ENCODE measurements around the gene DPH6.

Gene DPH6

GRCh38 chr15:35325374-35325941, 220.5 kb downstream of the DPH6 start:
- DNase-seq = no peak

- no peak for DNase-seq
These were observed 222.8 kb downstream of the DPH6 start for GRCh38 chr15:35323141-35323540.

- no peak for DNase-seq
These were observed 224.0 kb downstream of the DPH6 start for GRCh38 chr15:35321926-35322325.

GRCh38 chr15:35320911-35321310, 225.1 kb downstream of the DPH6 start:
- no peak for DNase-seq

All from stimulated activated naive CD4-positive, alpha-beta T cell treated with Interleukin-2 at 50 U/mL for 16 hours (primary cell).